HEK293T (cell line): Measurements from ENCODE around the gene ARHGAP22.

ENCODE experiments used
- BHLHE40 ChIP-seq: fragments of 450-650 bp; IDR thresholded peaks from 2 replicates; pipeline ENCODE4 v1.6.1; 2016; ENCODE audit warnings: mild to moderate bottlenecking, moderate library complexity, borderline replicate concordance
- CTBP1 ChIP-seq: fragments of 450-650 bp; IDR thresholded peaks from 2 replicates; pipeline ENCODE4 v1.6.1; 2016; ENCODE audit warnings: borderline replicate concordance
- ELF4 ChIP-seq: fragments of 450-650 bp; IDR thresholded peaks from 2 replicates; pipeline ENCODE4 v1.6.1; 2017; ENCODE audit warnings: antibody characterized with exemption
- FOXA1 ChIP-seq: fragments of 450-650 bp; IDR thresholded peaks from 2 replicates; pipeline ENCODE4 v1.6.1; 2016; ENCODE audit warnings: mild to moderate bottlenecking
- FOXK2 ChIP-seq: fragments of 450-650 bp; IDR thresholded peaks from 2 replicates; pipeline ENCODE4 v1.6.1; 2016; ENCODE audit warnings: mild to moderate bottlenecking
- FOXM1 ChIP-seq: fragments of 450-650 bp; IDR thresholded peaks from 2 replicates; pipeline ENCODE4 v1.6.1; 2017; ENCODE audit warnings: mild to moderate bottlenecking, borderline replicate concordance
- HDGF ChIP-seq: fragments of 450-650 bp; IDR thresholded peaks from 2 replicates; pipeline ENCODE4 v1.6.1; 2017; ENCODE audit warnings: antibody characterized with exemption, borderline replicate concordance
- L3MBTL2 ChIP-seq: fragments of 450-650 bp; conservative IDR thresholded peaks from 2 replicates; pipeline ENCODE4 v1.6.1; 2016; ENCODE audit warnings: mild to moderate bottlenecking
- LEF1 ChIP-seq: fragments of 450-650 bp; IDR thresholded peaks from 2 replicates; pipeline ENCODE4 v1.6.1; 2017; ENCODE audit warnings: mild to moderate bottlenecking, borderline replicate concordance
- NFRKB ChIP-seq: fragments of 450-650 bp; IDR thresholded peaks from 2 replicates; pipeline ENCODE4 v1.6.1; 2016; ENCODE audit warnings: mild to moderate bottlenecking, moderate library complexity
- SP1 ChIP-seq: fragments of 450-650 bp; IDR thresholded peaks from 2 replicates; pipeline ENCODE4 v1.6.1; 2017
- SUZ12 ChIP-seq: fragments of 450-650 bp; IDR thresholded peaks from 2 replicates; pipeline ENCODE4 v1.6.1; 2016; ENCODE audit warnings: mild to moderate bottlenecking
- TARDBP ChIP-seq: fragments of 450-650 bp; IDR thresholded peaks from 2 replicates; pipeline ENCODE4 v1.6.1; 2016
- ZNF384 ChIP-seq: fragments of 450-650 bp; IDR thresholded peaks from 2 replicates; pipeline ENCODE4 v1.6.1; 2016

DNA sequence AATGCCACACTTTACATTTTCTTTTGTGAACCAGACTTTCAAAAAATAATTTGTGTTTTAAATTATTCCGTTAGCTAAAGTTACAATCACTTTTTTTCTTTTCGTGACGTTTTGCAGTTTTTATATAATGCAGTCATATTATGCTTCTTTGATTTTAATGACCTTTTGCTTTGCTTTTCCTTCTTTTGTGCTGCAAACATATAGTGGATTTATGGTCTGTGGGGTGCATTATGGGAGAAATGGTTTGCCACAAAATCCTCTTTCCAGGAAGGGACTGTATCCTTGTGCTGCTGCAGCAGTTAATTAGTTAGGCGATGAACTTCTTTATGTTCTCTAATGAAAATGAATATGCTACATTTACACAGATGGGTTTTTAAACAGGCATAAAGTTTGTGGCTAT lies 181.0 kb downstream of the ARHGAP22 start:
- TF ChIP-seq SP1 = no peak
- TF ChIP-seq ELF4 = no peak
- TF ChIP-seq SUZ12 = no peak
- TF ChIP-seq FOXM1 = no peak
- no peak for TF ChIP-seq L3MBTL2
- no peak for TF ChIP-seq FOXA1
- TF ChIP-seq ZNF384 = no peak
- TF ChIP-seq TARDBP = no peak
- no peak for TF ChIP-seq FOXK2
- TF ChIP-seq HDGF = no peak
- TF ChIP-seq BHLHE40 = no peak
- no peak for TF ChIP-seq LEF1
- TF ChIP-seq NFRKB = no peak
- no peak for TF ChIP-seq CTBP1
